Measurements from ENCODE around the gene DBX1. TPM values are rescaled to one million over a fixed set of nuclear protein-coding genes. Genes with fewer than 3 reads are reported as not detected.

Gene DBX1
- total RNA-seq, 2 experiments from 2014 or later, result not detected

Other genes with a start within 250 kb of the DBX1 start
- gene HTATIP2, start 203.2 kb upstream of the DBX1 start, total RNA-seq, result 10 to 100 TPM; 41.4 to 60.4 TPM
- gene PRMT3, start 227.2 kb upstream of the DBX1 start, total RNA-seq, result 10 to 100 TPM; 36.5 to 39.0 TPM

All from activated CD4-positive, alpha-beta T cell treated with anti-CD3 and anti-CD28 coated beads for 36 hours (primary cell).